ENCODE results near the gene PRDM16. TPM values are rescaled to one million over a fixed set of nuclear protein-coding genes. Genes with fewer than 3 reads are reported as not detected.

Gene PRDM16
- total and polyA plus RNA-seq, 2 of the 13 experiments (the other 11 are each of a cell fraction or from before 2014, with no cell fraction given): 0.15 to 0.81 TPM

DNA sequence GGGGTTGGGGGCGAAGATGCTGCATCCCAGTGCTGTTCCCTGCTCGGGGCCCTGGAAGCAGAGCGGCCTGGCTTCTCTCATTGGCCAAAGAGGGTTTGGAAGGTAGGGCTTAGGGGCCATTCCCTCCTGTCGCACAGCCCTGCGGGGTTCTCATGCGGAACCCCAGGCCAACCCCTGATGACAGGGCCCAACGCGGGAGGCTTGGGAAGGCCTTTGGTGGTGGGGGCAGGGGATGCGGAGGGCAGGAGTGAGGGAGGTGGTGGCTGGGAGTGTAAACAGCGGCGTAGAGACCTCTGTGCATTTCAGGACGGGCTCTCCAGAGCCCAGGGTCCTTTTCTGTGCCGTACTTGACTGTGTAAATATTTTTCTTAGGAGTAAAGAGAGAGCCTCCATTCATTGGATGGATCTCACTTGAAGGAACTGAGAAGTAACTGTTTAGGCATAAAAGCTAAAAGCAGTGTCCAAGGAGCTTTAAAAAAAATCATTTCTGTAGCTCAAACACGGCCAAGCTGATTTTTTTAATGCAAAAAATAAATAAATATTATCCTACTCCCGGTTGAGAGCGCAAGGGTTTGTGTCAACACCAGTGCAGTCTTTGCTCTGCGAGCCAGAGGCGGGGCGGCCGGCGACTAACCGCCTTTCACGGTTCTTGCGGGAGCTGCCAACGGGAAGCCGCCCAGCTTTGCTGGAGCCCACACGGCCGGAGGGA is 169.1 kb downstream of the PRDM16 start (continued):
- no peak for TF ChIP-seq PRDM15 (CRISPR knock-in tag; IDR thresholded peaks at IDR 0.05)
- TF ChIP-seq ZNF263 (CRISPR knock-in tag; IDR thresholded peaks at IDR 0.05): 0 out of 2 replicates have a peak, but pooled peaks have one; percentile 14
- TF ChIP-seq SKIL (CRISPR knock-in tag; IDR thresholded peaks at IDR 0.05; ENCODE audit: borderline replicate concordance): no peak; the same call in 1 of the 2 replicates
- no peak for TF ChIP-seq NR2F6 (IDR thresholded peaks at IDR 0.05)
- TF ChIP-seq NR2F6 (CRISPR knock-in tag; IDR thresholded peaks at IDR 0.05): peak; percentile 25; the same call in 1 of the 2 replicates
- TF ChIP-seq ZNF138 (CRISPR knock-in tag; IDR thresholded peaks at IDR 0.05; ENCODE audit: low read depth): no peak
- peak; percentile 22 for TF ChIP-seq ELF3 (CRISPR knock-in tag; IDR thresholded peaks at IDR 0.05)
- TF ChIP-seq NONO (IDR thresholded peaks at IDR 0.05): no peak
- peak; percentile 47; the same call in 1 of the 2 replicates for TF ChIP-seq NONO (CRISPR knock-in tag; conservative IDR thresholded peaks at IDR 0.05)
- peak; percentile 80 for TF ChIP-seq ZSCAN25 (CRISPR knock-in tag; IDR thresholded peaks at IDR 0.05)
- no peak for TF ChIP-seq ZFP1 (CRISPR knock-in tag; IDR thresholded peaks at IDR 0.05)
- TF ChIP-seq ZNF430 (CRISPR knock-in tag; IDR thresholded peaks at IDR 0.05): 0 out of 2 replicates have a peak, but pooled peaks have one; percentile 13
- peak; percentile 66 for TF ChIP-seq GATAD2A (CRISPR knock-in tag; IDR thresholded peaks at IDR 0.05)
- TF ChIP-seq THRA (CRISPR knock-in tag; IDR thresholded peaks at IDR 0.05; ENCODE audit: borderline replicate concordance): 0 out of 2 replicates have a peak, but pooled peaks have one; percentile 17
- TF ChIP-seq ZFP37 (CRISPR knock-in tag; IDR thresholded peaks at IDR 0.05; ENCODE audit: borderline replicate concordance): 0 out of 2 replicates have a peak, but pooled peaks have one; percentile 46
- TF ChIP-seq CBFB (CRISPR knock-in tag; IDR thresholded peaks at IDR 0.05): no peak
- no peak for TF ChIP-seq ONECUT2 (CRISPR knock-in tag; IDR thresholded peaks at IDR 0.05)
- no peak for TF ChIP-seq LCORL (IDR thresholded peaks at IDR 0.05)
- peak; percentile 73 for TF ChIP-seq LCORL (CRISPR knock-in tag; IDR thresholded peaks at IDR 0.05)
- no peak for TF ChIP-seq ZBTB8A (CRISPR knock-in tag; IDR thresholded peaks at IDR 0.05; ENCODE audit: borderline replicate concordance, low read depth)
- no peak for TF ChIP-seq YEATS2 (CRISPR knock-in tag; IDR thresholded peaks at IDR 0.05; ENCODE audit: borderline replicate concordance)
- TF ChIP-seq ZNF230 (CRISPR knock-in tag; IDR thresholded peaks at IDR 0.05): 0 out of 2 replicates have a peak, but pooled peaks have one; percentile 20
- TF ChIP-seq, protein P1, sequence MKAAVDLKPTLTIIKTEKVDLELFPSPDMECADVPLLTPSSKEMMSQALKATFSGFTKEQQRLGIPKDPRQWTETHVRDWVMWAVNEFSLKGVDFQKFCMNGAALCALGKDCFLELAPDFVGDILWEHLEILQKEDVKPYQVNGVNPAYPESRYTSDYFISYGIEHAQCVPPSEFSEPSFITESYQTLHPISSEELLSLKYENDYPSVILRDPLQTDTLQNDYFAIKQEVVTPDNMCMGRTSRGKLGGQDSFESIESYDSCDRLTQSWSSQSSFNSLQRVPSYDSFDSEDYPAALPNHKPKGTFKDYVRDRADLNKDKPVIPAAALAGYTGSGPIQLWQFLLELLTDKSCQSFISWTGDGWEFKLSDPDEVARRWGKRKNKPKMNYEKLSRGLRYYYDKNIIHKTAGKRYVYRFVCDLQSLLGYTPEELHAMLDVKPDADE (CRISPR knock-in tag; IDR thresholded peaks at IDR 0.05): no peak
